GM12878 (cell line): ENCODE data around the gene EXOC3L1.

Source experiments
- ATF7 ChIP-seq: fragments of 450-650 bp; IDR thresholded peaks from 2 replicates; pipeline ENCODE4 v1.6.1; 2016; ENCODE audit warnings: low read depth, mild to moderate bottlenecking
- CBX3 ChIP-seq: fragments of 200-600 bp; sonication (generic); IDR thresholded peaks from 2 replicates; pipeline ENCODE4 v1.6.1; 2016; ENCODE audit warnings: low read depth, borderline replicate concordance
- CHD1 ChIP-seq: IDR thresholded peaks from 2 replicates; pipeline ENCODE4 v1.6.1; 2012; ENCODE audit warnings: low read depth, low read length, improper control_type of control experiment
- CTCF ChIP-seq, 3 experiments: IDR thresholded peaks in 2 of 3; conservative IDR thresholded peaks in 1 of 3; 2 replicates each; pipeline ENCODE4 v1.5.1; 2011; ENCODE audit warnings: low read depth in 3 of 3, low read length in 3 of 3, mild to moderate bottlenecking in 3 of 3, control low read depth in 2 of 3, moderate library complexity in 2 of 3, inconsistent platforms in 1 of 3, mixed read lengths in 1 of 3; ENCODE audit not compliant: control insufficient read depth in 2 of 3, insufficient read depth in 1 of 3; ENCODE audit errors: extremely low read depth in 1 of 3
- EZH2 ChIP-seq: IDR thresholded peaks from 2 replicates; pipeline ENCODE4 v1.6.1; 2012; ENCODE audit warnings: low read depth, mild to moderate bottlenecking, control low read depth, inconsistent platforms, low read length, borderline replicate concordance; ENCODE audit not compliant: control insufficient read depth
- HDAC2 ChIP-seq: fragments of 200-600 bp; sonication (generic); IDR thresholded peaks from 2 replicates; pipeline ENCODE4 v1.6.1; 2017
- PKNOX1 ChIP-seq: fragments of 450-650 bp; IDR thresholded peaks from 2 replicates; pipeline ENCODE4 v1.6.1; 2016; ENCODE audit warnings: mild to moderate bottlenecking
- RAD21 ChIP-seq: IDR thresholded peaks from 2 replicates; pipeline ENCODE4 v1.6.1; 2011; ENCODE audit warnings: mild to moderate bottlenecking, low read depth, low read length, moderate library complexity; ENCODE audit not compliant: insufficient read depth
- SREBF2 ChIP-seq: IDR thresholded peaks from 2 replicates; pipeline ENCODE4 v1.6.1; 2012; ENCODE audit warnings: mild to moderate bottlenecking, low read length
- TAF1 ChIP-seq: IDR thresholded peaks from 2 replicates; pipeline ENCODE4 v1.6.1; 2011; ENCODE audit warnings: mild to moderate bottlenecking, low read depth, low read length, borderline replicate concordance
- TBL1XR1 ChIP-seq: IDR thresholded peaks from 2 replicates; pipeline ENCODE4 v1.6.1; 2012; ENCODE audit warnings: low read depth, low read length, improper control_type of control experiment

- TF ChIP-seq EZH2: no peak
- TF ChIP-seq CTCF (IDR thresholded peaks at IDR 0.05 in 2 of 3, conservative IDR thresholded peaks at IDR 0.05 in 1 of 3; ENCODE audit: control insufficient read depth in 2 of 3, extremely low read depth in 1 of 3, insufficient read depth in 1 of 3, low read depth in 3 of 3, low read length in 3 of 3): no peak
- TF ChIP-seq SREBF2: no peak
- no peak for TF ChIP-seq ATF7
- TF ChIP-seq RAD21: no peak
- TF ChIP-seq CHD1: no peak
- no peak for TF ChIP-seq TBL1XR1
- TF ChIP-seq TAF1: no peak
- TF ChIP-seq CBX3: no peak
- TF ChIP-seq HDAC2: no peak
- TF ChIP-seq PKNOX1: no peak
Observed at GRCh38 chr16:67165121-67166078, 24.5 kb downstream of the EXOC3L1 start.
